HCT116 (cell line): ENCODE results near the gene SLC1A3. TPM values are rescaled to one million over a fixed set of nuclear protein-coding genes. Genes with fewer than 3 reads are reported as not detected.

Source experiments
- ATAC-seq: fragments of 200-7000 bp; cut with Tn5 transposase; 2 replicates; pipeline ENCODE4 v1.9.1; 2020; ENCODE audit warnings: mild to moderate bottlenecking, moderate library complexity
- BruUV-seq: library from RNA; stranded (reverse); fragments of 400-500 nt; replicated peaks from 2 replicates; lab custom pipeline; 2021; lab: Mats Ljungman, UMichigan
- CTCF ChIA-PET: fragments of 300-600 bp; sonication (Branson Sonifier 250); formaldehyde crosslinking; loops from one replicate; lab custom pipeline; 2021; ENCODE audit warnings: antibody characterized with exemption; lab: Charles Lee
- POLR2A ChIA-PET: fragments of 300-600, 350-600 bp; sonication (Branson Sonifier 250); formaldehyde crosslinking; loops from one replicate; lab custom pipeline; 2021; ENCODE audit warnings: antibody characterized with exemption; lab: Charles Lee
- RAD21 ChIA-PET, 2 experiments: fragments of 300-600 bp; sonication (Branson Sonifier 250); formaldehyde crosslinking; loops; one replicate each; lab custom pipeline; 2023; ENCODE audit warnings: low total read pairs in 2 of 2; ENCODE audit not compliant: uncharacterized antibody in 2 of 2, unreplicated experiment in 2 of 2, low non-redundant PET in 1 of 2; lab: Charles Lee
- DNase-seq: peaks from one replicate; pipeline ENCODE4 v3.0.0-alpha.2; 2010; ENCODE audit warnings: low read depth, low spot score
- H2AFZ ChIP-seq: fragments of 200-600 bp; shearing (Covaris generic), sonication (generic); 2 replicates; pipeline ENCODE4 v1.6.1; 2017; ENCODE audit warnings: low read depth, mixed run types, mixed read lengths, antibody characterized with exemption, low read length; ENCODE audit not compliant: poor library complexity, severe bottlenecking
- H3K27ac ChIP-seq: 2 replicates; pipeline ENCODE4 v1.5.1; 2012; ENCODE audit warnings: low read depth, low read length
- H3K27me3 ChIP-seq: fragments of 200-600 bp; sonication (generic); 2 replicates; pipeline ENCODE4 v1.6.1; 2016; ENCODE audit warnings: mixed run types, low read length, mixed read lengths; ENCODE audit not compliant: insufficient read depth
- H3K36me3 ChIP-seq, 2 experiments: fragments of 200-500 bp in 1 of 2; fragments of 200-600 bp in 1 of 2; sonication (Bioruptor generic) in 1 of 2; sonication (generic) in 1 of 2; 2 replicates each; pipeline versions ENCODE4 v1.5.1 to v1.6.1; 2014 to 2016; ENCODE audit warnings: low read length in 2 of 2, inconsistent platforms in 1 of 2, mixed read lengths in 1 of 2, mixed run types in 1 of 2; ENCODE audit not compliant: insufficient read depth in 2 of 2, control insufficient read depth in 1 of 2
- H3K4me1 ChIP-seq, 2 experiments: fragments of 200-600 bp in 1 of 2; sonication (generic) in 1 of 2; 2 replicates each; pipeline versions ENCODE4 v1.5.1 to v1.6.1; 2012 to 2017; ENCODE audit warnings: low read length in 2 of 2, inconsistent platforms in 1 of 2, mild to moderate bottlenecking in 1 of 2, mixed read lengths in 1 of 2, mixed run types in 1 of 2, moderate library complexity in 1 of 2; ENCODE audit not compliant: insufficient read depth in 2 of 2, control insufficient read depth in 1 of 2
- H3K4me2 ChIP-seq: fragments of 200-600 bp; sonication (generic); 2 replicates; pipeline ENCODE4 v1.6.1; 2017; ENCODE audit warnings: mixed run types, low read length, mixed read lengths
- H3K4me3 ChIP-seq, 2 experiments: fragments of 200-600 bp in 1 of 2; sonication (generic) in 1 of 2; replicated peaks in 1 of 2; 2 replicates each; pipeline ENCODE4 v1.5.1; 2011 to 2016; ENCODE audit warnings: low read length in 2 of 2, control low read depth in 1 of 2, low read depth in 1 of 2, mild to moderate bottlenecking in 1 of 2, mixed read lengths in 1 of 2, mixed run types in 1 of 2
- H3K79me2 ChIP-seq: fragments of 200-600 bp; sonication (generic); 2 replicates; pipeline ENCODE4 v1.6.1; 2017; ENCODE audit warnings: mild to moderate bottlenecking, mixed run types, low read length, moderate library complexity, mixed read lengths; ENCODE audit not compliant: insufficient read depth
- H3K9ac ChIP-seq: fragments of 200-600 bp; sonication (generic); 2 replicates; pipeline ENCODE4 v1.6.1; 2016; ENCODE audit warnings: low read length, mixed read lengths
- H3K9me2 ChIP-seq: fragments of 200-600 bp; sonication (generic), shearing (Covaris generic); 2 replicates; pipeline ENCODE4 v1.6.1; 2017; ENCODE audit warnings: mixed run types, mild to moderate bottlenecking, moderate library complexity; ENCODE audit not compliant: insufficient read depth
- H3K9me3 ChIP-seq, 2 experiments: fragments of 200-500 bp in 1 of 2; fragments of 200-600 bp in 1 of 2; sonication (Bioruptor generic) in 1 of 2; sonication (generic) in 1 of 2; 2 replicates each; pipeline ENCODE4 v1.6.1; 2014 to 2017; ENCODE audit warnings: low read length in 2 of 2, mixed read lengths in 2 of 2, inconsistent platforms in 1 of 2, low read depth in 1 of 2, mild to moderate bottlenecking in 1 of 2, mixed run types in 1 of 2, moderate library complexity in 1 of 2; ENCODE audit not compliant: control insufficient read depth in 1 of 2, insufficient read depth in 1 of 2
- H4K20me1 ChIP-seq: fragments of 200-600 bp; sonication (generic), shearing (Covaris generic); 2 replicates; pipeline ENCODE4 v1.6.1; 2017; ENCODE audit warnings: mixed run types, mild to moderate bottlenecking, moderate library complexity; ENCODE audit not compliant: insufficient read depth
- CBX3 ChIP-seq: IDR thresholded peaks from 2 replicates; pipeline ENCODE4 v1.6.1; 2012; ENCODE audit warnings: low read depth
- EZH2phosphoT487 ChIP-seq: fragments of 200-600 bp; IDR thresholded peaks from 2 replicates; pipeline ENCODE4 v1.6.1; 2018; ENCODE audit warnings: antibody characterized with exemption, borderline replicate concordance
- FOSL1 ChIP-seq: IDR thresholded peaks from 2 replicates; pipeline ENCODE4 v1.6.1; 2012; ENCODE audit warnings: low read depth
- JUND ChIP-seq: IDR thresholded peaks from 2 replicates; pipeline ENCODE4 v1.6.1; 2012
- RAD21 ChIP-seq: IDR thresholded peaks from 2 replicates; pipeline ENCODE4 v1.6.1; 2012; ENCODE audit warnings: low read depth, mild to moderate bottlenecking
- SP1 ChIP-seq: IDR thresholded peaks from 2 replicates; pipeline ENCODE4 v1.6.1; 2012; ENCODE audit warnings: low read depth
- YY1 ChIP-seq: IDR thresholded peaks from 2 replicates; pipeline ENCODE4 v1.6.1; 2011; ENCODE audit warnings: low read length, low read depth, moderate library complexity, mild to moderate bottlenecking; ENCODE audit not compliant: insufficient replicate concordance; ENCODE audit errors: extremely low read depth
- ZFX ChIP-seq: fragments of 450-650 bp; IDR thresholded peaks from 2 replicates; pipeline ENCODE4 v1.6.1; 2017
- intact Hi-C: fragments of 100-400 bp; cut with micrococcal nuclease; formaldehyde crosslinking; loops from 2 replicates; pipeline ENCODE4 v1.10.0; 2022
- total RNA-seq: library from RNA; stranded (reverse); gene quantifications from one replicate; pipeline ENCODE4 v1.2.1, GENCODE V29; 2021; ENCODE audit not compliant: unreplicated experiment
- TF ChIP-seq, protein P1 (sequence below): IDR thresholded peaks from 2 replicates; pipeline ENCODE4 v1.6.1; 2012; ENCODE audit warnings: low read depth

Gene SLC1A3
- total RNA-seq, 1 experiment from 2014 or later = 12.9 TPM

DNA sequence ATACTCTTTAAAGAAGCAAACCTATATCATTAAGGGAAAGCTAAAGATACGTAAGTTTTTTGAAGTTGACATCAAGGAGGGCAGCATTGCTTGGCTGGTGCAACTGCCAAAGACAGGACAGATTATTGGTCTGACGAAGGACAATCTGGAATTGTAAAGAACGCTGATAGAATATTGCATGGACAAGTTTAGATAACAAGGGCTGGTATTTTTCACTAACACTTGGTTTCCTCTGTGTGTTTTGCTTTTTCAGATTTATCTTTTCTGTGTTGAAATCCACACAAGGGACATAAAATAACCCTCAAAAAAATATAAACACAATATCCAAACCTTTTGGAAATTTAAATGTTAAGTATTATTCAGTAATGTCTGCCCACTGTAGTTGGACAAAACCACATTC, 39.7 kb downstream of the SLC1A3 start:
- intact Hi-C loops = no loop called here
- no peaks in the 10 kb centered on the region for H3K9me2 ChIP-seq
- H3K9ac ChIP-seq = no peak overlapping the region
- H2AFZ ChIP-seq = no peak overlapping the region
- no peaks in the 10 kb centered on the region for H3K79me2 ChIP-seq
- CTCF ChIA-PET = no interaction called here
- BruUV-seq = no TSS peak
- H3K27me3 ChIP-seq = no peaks in the 10 kb centered on the region
- H3K9me3 ChIP-seq = no peaks in the 10 kb centered on the region
- peak overlapping the region; percentile 72 for H3K27ac ChIP-seq
- RAD21 ChIA-PET = no interaction called here
- peaks cover 21 to 37% of the 10 kb centered on the region in 2 experiments for H3K4me1 ChIP-seq
- H3K36me3 ChIP-seq = no peaks in the 10 kb centered on the region
- H3K4me2 ChIP-seq = peak overlapping the region; percentile 49
- ATAC-seq (no peak), DNase-seq (no peak)
- peak overlapping the region in 1 of 2 experiments; percentile 12; a peak in 1 of 4 replicates for H3K4me3 ChIP-seq
- no peaks in the 10 kb centered on the region for H4K20me1 ChIP-seq
- POLR2A ChIA-PET = no interaction called here
- TF ChIP-seq ZFX (no peak), RAD21 (no peak), EZH2phosphoT487 (no peak)
- TF ChIP-seq, protein P1, sequence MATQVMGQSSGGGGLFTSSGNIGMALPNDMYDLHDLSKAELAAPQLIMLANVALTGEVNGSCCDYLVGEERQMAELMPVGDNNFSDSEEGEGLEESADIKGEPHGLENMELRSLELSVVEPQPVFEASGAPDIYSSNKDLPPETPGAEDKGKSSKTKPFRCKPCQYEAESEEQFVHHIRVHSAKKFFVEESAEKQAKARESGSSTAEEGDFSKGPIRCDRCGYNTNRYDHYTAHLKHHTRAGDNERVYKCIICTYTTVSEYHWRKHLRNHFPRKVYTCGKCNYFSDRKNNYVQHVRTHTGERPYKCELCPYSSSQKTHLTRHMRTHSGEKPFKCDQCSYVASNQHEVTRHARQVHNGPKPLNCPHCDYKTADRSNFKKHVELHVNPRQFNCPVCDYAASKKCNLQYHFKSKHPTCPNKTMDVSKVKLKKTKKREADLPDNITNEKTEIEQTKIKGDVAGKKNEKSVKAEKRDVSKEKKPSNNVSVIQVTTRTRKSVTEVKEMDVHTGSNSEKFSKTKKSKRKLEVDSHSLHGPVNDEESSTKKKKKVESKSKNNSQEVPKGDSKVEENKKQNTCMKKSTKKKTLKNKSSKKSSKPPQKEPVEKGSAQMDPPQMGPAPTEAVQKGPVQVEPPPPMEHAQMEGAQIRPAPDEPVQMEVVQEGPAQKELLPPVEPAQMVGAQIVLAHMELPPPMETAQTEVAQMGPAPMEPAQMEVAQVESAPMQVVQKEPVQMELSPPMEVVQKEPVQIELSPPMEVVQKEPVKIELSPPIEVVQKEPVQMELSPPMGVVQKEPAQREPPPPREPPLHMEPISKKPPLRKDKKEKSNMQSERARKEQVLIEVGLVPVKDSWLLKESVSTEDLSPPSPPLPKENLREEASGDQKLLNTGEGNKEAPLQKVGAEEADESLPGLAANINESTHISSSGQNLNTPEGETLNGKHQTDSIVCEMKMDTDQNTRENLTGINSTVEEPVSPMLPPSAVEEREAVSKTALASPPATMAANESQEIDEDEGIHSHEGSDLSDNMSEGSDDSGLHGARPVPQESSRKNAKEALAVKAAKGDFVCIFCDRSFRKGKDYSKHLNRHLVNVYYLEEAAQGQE = no peak

- peak overlapping the region in 1 of 2 experiments; percentile 12; a peak in 1 of 4 replicates for H3K4me3 ChIP-seq
- no peaks in the 10 kb centered on the region for H4K20me1 ChIP-seq
- intact Hi-C loops = no loop called here
- peaks cover 21 to 37% of the 10 kb centered on the region in 2 experiments for H3K4me1 ChIP-seq
- ChIA-PET CTCF (no interaction called here), RAD21 (no interaction called here), POLR2A (no interaction called here)
- H2AFZ ChIP-seq = no peak overlapping the region
- no peak overlapping the region for H3K9ac ChIP-seq
- H3K4me2 ChIP-seq = peak overlapping the region; percentile 49
- TF ChIP-seq JUND (peak; percentile 52), YY1 (peak; percentile 22), CBX3 (peak; percentile 33; the same call in 1 of the 2 replicates), FOSL1 (peak; percentile 35; the same call in 1 of the 2 replicates), RAD21 (no peak), SP1 (peak; percentile 63; the same call in 1 of the 2 replicates)
- BruUV-seq = no TSS peak
- no peaks in the 10 kb centered on the region for H3K36me3 ChIP-seq
- H3K27ac ChIP-seq = peak overlapping the region; percentile 72
- DNase-seq (peak; percentile 27), ATAC-seq (peak; percentile 83)
- no peaks in the 10 kb centered on the region for H3K9me3 ChIP-seq
- no peaks in the 10 kb centered on the region for H3K79me2 ChIP-seq
- H3K9me2 ChIP-seq = no peaks in the 10 kb centered on the region
- no peaks in the 10 kb centered on the region for H3K27me3 ChIP-seq
Observed at GRCh38 chr5:36646507-36647023, 40.2 kb downstream of the SLC1A3 start.
